ENCODE measurements around the gene CTNNA3.

The CTNNA3 gene

DNA sequence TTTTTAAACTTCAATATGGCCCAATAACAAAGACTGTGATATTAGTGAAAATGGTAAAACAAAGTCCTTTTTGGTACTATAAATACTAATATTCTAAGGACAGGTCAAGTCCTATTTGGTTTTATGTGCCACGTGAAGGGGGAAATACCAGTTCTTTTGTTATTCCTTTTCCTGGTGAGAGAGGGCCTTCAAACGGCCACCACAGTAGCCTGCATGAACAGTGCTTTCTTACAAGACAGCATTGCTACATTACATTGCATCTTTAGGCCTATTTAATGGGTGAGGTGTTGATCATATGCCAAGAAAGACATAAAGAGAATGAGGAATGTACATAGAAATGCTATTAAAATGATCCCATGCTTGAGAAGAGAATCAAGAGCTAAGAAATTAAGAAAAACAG lies 555.4 kb downstream of the CTNNA3 start:
- TF ChIP-seq, protein P1, sequence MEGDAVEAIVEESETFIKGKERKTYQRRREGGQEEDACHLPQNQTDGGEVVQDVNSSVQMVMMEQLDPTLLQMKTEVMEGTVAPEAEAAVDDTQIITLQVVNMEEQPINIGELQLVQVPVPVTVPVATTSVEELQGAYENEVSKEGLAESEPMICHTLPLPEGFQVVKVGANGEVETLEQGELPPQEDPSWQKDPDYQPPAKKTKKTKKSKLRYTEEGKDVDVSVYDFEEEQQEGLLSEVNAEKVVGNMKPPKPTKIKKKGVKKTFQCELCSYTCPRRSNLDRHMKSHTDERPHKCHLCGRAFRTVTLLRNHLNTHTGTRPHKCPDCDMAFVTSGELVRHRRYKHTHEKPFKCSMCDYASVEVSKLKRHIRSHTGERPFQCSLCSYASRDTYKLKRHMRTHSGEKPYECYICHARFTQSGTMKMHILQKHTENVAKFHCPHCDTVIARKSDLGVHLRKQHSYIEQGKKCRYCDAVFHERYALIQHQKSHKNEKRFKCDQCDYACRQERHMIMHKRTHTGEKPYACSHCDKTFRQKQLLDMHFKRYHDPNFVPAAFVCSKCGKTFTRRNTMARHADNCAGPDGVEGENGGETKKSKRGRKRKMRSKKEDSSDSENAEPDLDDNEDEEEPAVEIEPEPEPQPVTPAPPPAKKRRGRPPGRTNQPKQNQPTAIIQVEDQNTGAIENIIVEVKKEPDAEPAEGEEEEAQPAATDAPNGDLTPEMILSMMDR (IDR thresholded peaks at IDR 0.05; ENCODE audit: low read depth, low read length), result no peak
- Histone ChIP-seq H3K36me3 (no peaks in the 10 kb centered on the region), H3K4me1 (no peaks in the 10 kb centered on the region), H3K4me3 (ENCODE audit: low read depth, low read length) (no peak overlapping the region), H3K27me3 (no peaks in the 10 kb centered on the region), H3K9me3 (no peaks in the 10 kb centered on the region)
- no peak for DNase-seq

DNA sequence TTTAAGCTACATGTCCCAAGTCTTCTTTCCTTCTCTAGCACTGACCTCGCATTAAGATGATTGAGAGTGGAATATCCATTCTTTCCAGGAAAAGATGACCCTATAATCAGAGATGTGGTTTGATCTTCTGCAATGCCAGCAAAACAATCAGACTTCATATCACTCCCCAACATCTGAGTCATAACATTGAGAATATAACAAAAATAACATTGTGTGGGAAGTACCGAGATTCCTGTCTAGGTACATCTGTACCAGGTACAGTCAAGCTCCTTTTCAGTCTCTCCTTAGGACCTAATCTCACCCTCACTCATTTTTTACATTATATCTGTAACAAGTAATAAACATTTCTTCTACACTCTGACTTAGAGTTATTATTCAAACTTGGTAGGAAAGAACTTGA lies 568.6 kb downstream of the CTNNA3 start:
- Histone ChIP-seq H3K27me3 (no peaks in the 10 kb centered on the region), H3K4me1 (no peaks in the 10 kb centered on the region), H3K9me3 (no peaks in the 10 kb centered on the region), H3K4me3 (ENCODE audit: low read depth, low read length) (no peak overlapping the region), H3K36me3 (no peaks in the 10 kb centered on the region)
- TF ChIP-seq, protein P1 (IDR thresholded peaks at IDR 0.05; ENCODE audit: low read depth, low read length), result no peak
- DNase-seq, result no peak

DNA sequence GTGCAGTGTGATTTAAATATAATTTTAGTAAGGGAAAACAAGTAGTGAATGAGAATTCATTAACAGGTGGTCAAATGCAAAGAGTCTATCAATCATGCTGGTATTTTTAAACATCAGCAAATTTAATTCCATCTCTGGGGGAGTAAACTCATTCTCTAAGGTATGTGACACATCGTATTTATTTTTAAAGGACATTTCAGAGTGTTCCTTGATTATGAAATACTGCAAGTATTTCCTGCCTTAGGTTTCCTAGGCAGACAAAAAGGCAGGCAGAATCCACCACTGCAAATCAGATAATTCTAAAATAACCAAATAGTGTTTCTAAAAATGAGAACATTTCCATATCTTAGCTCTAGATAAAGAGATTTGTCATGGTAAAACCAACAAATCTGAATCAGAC lies 576.3 kb downstream of the CTNNA3 start:
- no peak for DNase-seq
- Histone ChIP-seq H3K4me3 (ENCODE audit: low read depth, low read length) (no peak overlapping the region), H3K9me3 (no peaks in the 10 kb centered on the region), H3K27me3 (no peaks in the 10 kb centered on the region), H3K36me3 (no peaks in the 10 kb centered on the region), H3K4me1 (peaks cover 8% of the 10 kb centered on the region)
- TF ChIP-seq, protein P1 (IDR thresholded peaks at IDR 0.05; ENCODE audit: low read depth, low read length), result no peak

DNA sequence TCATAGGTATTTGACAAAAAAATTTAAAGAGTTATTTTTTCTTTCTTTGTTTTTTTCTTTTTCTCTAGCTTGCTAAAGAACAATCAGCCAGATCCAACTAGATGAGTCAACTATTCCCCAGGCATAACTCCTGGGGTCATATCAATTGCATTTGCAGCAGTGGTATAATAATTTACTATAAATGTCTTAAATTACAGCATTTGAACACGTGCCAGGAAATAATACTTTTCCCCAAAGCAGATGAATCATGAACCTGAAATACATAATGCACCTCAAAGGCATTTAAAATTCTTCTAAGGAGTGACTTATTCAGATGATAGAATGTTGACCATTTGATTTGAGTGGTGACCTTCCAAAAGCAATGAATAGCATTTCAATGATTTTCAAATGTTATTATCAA lies 580.0 kb downstream of the CTNNA3 start:
- H3K4me1 ChIP-seq, result peaks cover 17% of the 10 kb centered on the region
- no peak for DNase-seq
- no peaks in the 10 kb centered on the region for H3K27me3 ChIP-seq
- no peak overlapping the region for H3K4me3 ChIP-seq (ENCODE audit: low read depth, low read length)
- TF ChIP-seq, protein P1 (IDR thresholded peaks at IDR 0.05; ENCODE audit: low read depth, low read length), result no peak
- H3K9me3 ChIP-seq, result no peaks in the 10 kb centered on the region
- no peaks in the 10 kb centered on the region for H3K36me3 ChIP-seq

DNA sequence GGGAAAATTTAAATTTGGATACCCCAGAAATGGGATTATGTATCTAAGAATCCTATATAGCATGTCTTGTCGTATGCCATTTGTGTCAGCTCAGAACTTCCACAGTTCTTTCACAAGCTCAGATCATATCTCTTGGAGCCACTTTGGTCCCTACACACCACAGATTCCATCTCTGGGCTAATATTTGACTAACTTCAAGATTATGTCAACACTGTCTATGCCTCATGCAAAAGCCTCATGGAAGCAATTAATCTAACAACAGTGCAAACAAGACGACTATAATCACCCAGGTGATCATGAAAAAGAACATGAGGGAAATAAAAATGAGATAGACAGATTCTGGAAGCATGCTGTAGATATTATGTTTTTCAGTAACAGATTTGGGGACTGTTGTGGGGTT lies 581.0 kb downstream of the CTNNA3 start:
- Histone ChIP-seq H3K4me3 (ENCODE audit: low read depth, low read length) (no peak overlapping the region), H3K36me3 (no peaks in the 10 kb centered on the region), H3K9me3 (no peaks in the 10 kb centered on the region), H3K27me3 (no peaks in the 10 kb centered on the region), H3K4me1 (peaks cover 24% of the 10 kb centered on the region)
- DNase-seq, result no peak
- TF ChIP-seq, protein P1 (IDR thresholded peaks at IDR 0.05; ENCODE audit: low read depth, low read length), result no peak

DNA sequence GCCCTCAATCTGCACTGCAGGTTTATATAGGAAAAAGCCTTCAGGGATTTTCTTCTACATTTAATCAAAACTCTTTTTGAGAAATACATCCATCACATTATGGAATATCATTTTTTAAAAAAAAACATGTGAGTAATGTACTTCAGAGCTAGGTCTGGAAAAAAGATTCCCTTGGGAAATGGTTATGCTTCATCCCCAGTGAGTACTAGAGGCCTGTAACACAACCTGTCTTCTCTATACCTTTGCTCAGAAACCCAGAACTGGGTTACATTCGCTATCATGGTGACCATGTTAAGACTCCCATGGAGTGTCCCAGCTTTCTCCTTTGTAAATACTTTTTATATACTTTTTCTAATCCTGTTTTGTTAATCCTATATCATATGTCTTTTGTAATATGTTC lies 583.2 kb downstream of the CTNNA3 start:
- TF ChIP-seq, protein P1 (IDR thresholded peaks at IDR 0.05; ENCODE audit: low read depth, low read length), result no peak
- no peak for DNase-seq
- H3K9me3 ChIP-seq, result no peaks in the 10 kb centered on the region
- H3K27me3 ChIP-seq, result no peaks in the 10 kb centered on the region
- no peaks in the 10 kb centered on the region for H3K36me3 ChIP-seq
- peaks cover 28% of the 10 kb centered on the region for H3K4me1 ChIP-seq
- no peak overlapping the region for H3K4me3 ChIP-seq (ENCODE audit: low read depth, low read length)

All from BE2C (cell line).